Omental fat pad (tissue), 4 donors: ENCODE data around the gene CLSTN1. TPM values are rescaled to one million over a fixed set of nuclear protein-coding genes. Genes with fewer than 3 reads are reported as not detected.
A peak's percentile ranks its signal among the peaks of the same experiment; 100 is the strongest.

Source experiments
- ATAC-seq: fragments of 150-250 bp; one replicate; pipeline ENCODE4 v1.9.1; 2016; ENCODE audit warnings: mild to moderate bottlenecking, moderate library complexity; ENCODE audit not compliant: low FRiP score
- DNase-seq: peaks from one replicate; pipeline ENCODE4 v3.0.0-alpha.2; 2019; ENCODE audit warnings: low spot score
- CTCF ChIP-seq, 3 donors: fragments of 450-650 bp; IDR thresholded peaks; one replicate each; pipeline ENCODE4 v1.5.1; 2016 to 2017; ENCODE audit warnings: antibody characterized with exemption in 3 of 3, mild to moderate bottlenecking in 3 of 3, moderate library complexity in 2 of 3
- total RNA-seq, 4 donors: library from RNA; depleted of rRNA; stranded (reverse); fragments of >200 nt; gene quantifications; one replicate each; pipeline ENCODE4 v1.1.0, GENCODE V29; 2016

CLSTN1 gene
- total RNA-seq, 4 donors from 2014 or later, result 28.3 to 41.0 (median 30.1) TPM

GRCh38 chr1:9705337-9706093, 118.2 kb downstream of the CLSTN1 start:
- TF ChIP-seq CTCF (IDR thresholded peaks at IDR 0.05), result no peak
- ATAC-seq (no peak), DNase-seq (no peak)

GRCh38 chr1:9703681-9704080, 120.1 kb downstream of the CLSTN1 start:
- TF ChIP-seq CTCF (IDR thresholded peaks at IDR 0.05), result no peak
- no peak for ATAC-seq
- no peak for DNase-seq

- ATAC-seq, result no peak
- no peak for DNase-seq
- no peak for TF ChIP-seq CTCF (IDR thresholded peaks at IDR 0.05)
These were observed 120.6 kb downstream of the CLSTN1 start for GRCh38 chr1:9703165-9703509.

- TF ChIP-seq CTCF (IDR thresholded peaks at IDR 0.05), result no peak
- DNase-seq, result no peak
- ATAC-seq, result no peak
These were observed 122.1 kb downstream of the CLSTN1 start for GRCh38 chr1:9701665-9702064.

- no peak for TF ChIP-seq CTCF (IDR thresholded peaks at IDR 0.05)
- ATAC-seq, result peak; percentile 63
- DNase-seq, result no peak
These were observed 123.4 kb downstream of the CLSTN1 start for GRCh38 chr1:9700340-9700739.

GRCh38 chr1:9699361-9699760, 124.4 kb downstream of the CLSTN1 start:
- no peak for TF ChIP-seq CTCF (IDR thresholded peaks at IDR 0.05)
- ATAC-seq, result no peak
- DNase-seq, result no peak

- ATAC-seq, result no peak
- TF ChIP-seq CTCF (IDR thresholded peaks at IDR 0.05), result no peak
- DNase-seq, result no peak
These were observed 127.0 kb downstream of the CLSTN1 start for GRCh38 chr1:9696793-9697192.
